Vagina (tissue), 2 donors: ENCODE data around the gene VILL. TPM values are rescaled to one million over a fixed set of nuclear protein-coding genes. Genes with fewer than 3 reads are reported as not detected.
"Not testable (repeated sequence)": the region's sequence is repeated elsewhere in the genome, so short reads cannot be mapped to it uniquely, and the experiment has no call there.

Experiments
- DNase-seq, 2 donors: peaks; one replicate each; pipeline ENCODE4 v3.0.0-alpha.2; 2017; ENCODE audit errors: extremely low spot score in 2 of 2
- H3K27ac ChIP-seq: fragments of 200-600 bp; sonication (generic); one replicate; pipeline ENCODE4 v1.5.1; 2019
- H3K27me3 ChIP-seq: fragments of 200-600 bp; sonication (generic); one replicate; pipeline ENCODE4 v1.5.1; 2019
- H3K36me3 ChIP-seq, 2 donors: fragments of 200-600 bp; sonication (generic); one replicate each; pipeline ENCODE4 v1.5.1; 2017 to 2019
- H3K4me1 ChIP-seq: fragments of 200-600 bp; sonication (generic); one replicate; pipeline ENCODE4 v1.5.1; 2019
- H3K4me3 ChIP-seq, 2 donors: fragments of 200-600 bp; sonication (generic); 1 replicate in 1 of 2; 2 replicates in 1 of 2; pipeline ENCODE4 v1.5.1; 2016 to 2019
- H3K9me3 ChIP-seq: fragments of 200-600 bp; sonication (generic); one replicate; pipeline ENCODE4 v1.5.1; 2019
- CTCF ChIP-seq, 3 experiments: fragments of 450-650 bp in 2 of 3; fragments of 200-600 bp in 1 of 3; sonication (generic) in 1 of 3; IDR thresholded peaks; one replicate each; pipeline ENCODE4 v1.5.1; 2017 to 2019; ENCODE audit warnings: antibody characterized with exemption in 3 of 3, mild to moderate bottlenecking in 2 of 3, moderate library complexity in 2 of 3
- POLR2A ChIP-seq, 2 donors: fragments of 450-650 bp; IDR thresholded peaks; one replicate each; pipeline ENCODE4 v1.6.1; 2017; ENCODE audit warnings: antibody characterized with exemption in 2 of 2, mild to moderate bottlenecking in 2 of 2, moderate library complexity in 2 of 2
- POLR2AphosphoS5 ChIP-seq, 2 donors: sonication (generic); formaldehyde crosslinking; IDR thresholded peaks; one replicate each; pipeline ENCODE4 v1.9.0; 2017; ENCODE audit warnings: antibody characterized with exemption in 2 of 2, mild to moderate bottlenecking in 2 of 2, low read depth in 1 of 2; ENCODE audit not compliant: insufficient read depth in 1 of 2
- intact Hi-C: fragments of 100-400 bp; cut with DNase I; formaldehyde crosslinking; loops from one replicate; pipeline ENCODE4 v1.15.1; 2023
- microRNA-seq: library from miRNA; unstranded; fragments of <30 nt; microRNA quantifications from one replicate; pipeline ENCODE4, GENCODE V29; 2017; ENCODE audit warnings: borderline number of aligned reads, borderline replicate concordance
- small RNA-seq: library from RNA; depleted of rRNA; stranded (forward); fragments of <200 nt; gene quantifications from one replicate; pipeline ENCODE3, GENCODE V24; 2016
- total RNA-seq: library from RNA; depleted of rRNA; stranded (reverse); fragments of >200 nt; gene quantifications from one replicate; pipeline ENCODE4 v1.2.3, GENCODE V29; 2016

The VILL gene
- total RNA-seq, 1 donor from 2014 or later, result 7.9 TPM

DNA sequence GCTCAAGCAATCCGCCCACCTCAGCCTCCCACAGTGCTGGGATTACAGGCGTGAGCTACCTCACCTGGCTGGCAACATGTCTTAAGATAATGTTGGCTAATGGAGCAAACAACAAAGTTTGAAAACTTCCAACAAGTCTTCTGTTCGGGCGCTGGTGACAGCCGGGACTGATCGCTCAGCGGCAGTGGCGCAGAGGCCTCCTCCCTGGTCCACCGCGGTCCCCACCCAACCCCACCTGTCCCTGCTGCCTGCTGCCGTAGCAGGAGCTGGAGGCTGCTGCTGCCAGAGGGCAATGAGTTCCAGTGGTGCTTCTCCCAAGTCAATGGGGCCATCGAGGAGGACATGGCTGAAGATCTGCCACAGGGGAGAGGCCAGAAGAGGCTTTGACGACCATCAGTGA lies 60.5 kb downstream of the VILL start:
- no peaks in the 10 kb centered on the region for H3K36me3 ChIP-seq

DNA sequence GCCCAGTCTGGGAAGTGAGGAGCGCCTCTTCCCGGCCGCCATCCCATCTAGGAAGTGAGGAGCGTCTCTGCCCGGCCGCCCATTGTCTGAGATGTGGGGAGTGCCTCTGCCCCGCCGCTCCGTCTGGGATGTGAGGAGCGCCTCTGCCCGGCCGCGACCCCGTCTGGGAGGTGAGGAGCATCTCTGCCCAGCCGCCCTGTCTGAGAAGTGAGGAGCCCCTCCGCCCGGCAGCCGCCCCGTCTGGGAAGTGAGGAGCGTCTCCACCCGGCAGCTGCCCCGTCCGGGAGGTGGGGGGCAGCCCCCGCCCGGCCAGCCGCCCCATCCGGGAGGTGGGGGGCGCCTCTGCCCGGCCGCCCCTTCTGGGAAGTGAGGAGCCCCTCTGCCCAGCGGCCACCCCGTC lies 62.7 kb downstream of the VILL start:
- H3K9me3 ChIP-seq, H3K27me3 ChIP-seq, H3K27ac ChIP-seq, H3K4me1 ChIP-seq, H3K4me3 ChIP-seq, intact Hi-C loops, DNase-seq, H3K36me3 ChIP-seq: not testable (repeated sequence)

More for the DNA sequence above, 60.5 kb downstream of the VILL start:
- TF ChIP-seq POLR2AphosphoS5 (IDR thresholded peaks at IDR 0.05; ENCODE audit: insufficient read depth in 1 of 2, low read depth in 1 of 2) (no peak), CTCF (IDR thresholded peaks at IDR 0.05) (no peak), POLR2A (IDR thresholded peaks at IDR 0.05) (no peak)
- DNase-seq, result no peak
- Histone ChIP-seq H3K9me3 (no peaks in the 10 kb centered on the region), H3K4me1 (no peaks in the 10 kb centered on the region), H3K27ac (no peak overlapping the region), H3K27me3 (no peaks in the 10 kb centered on the region), H3K4me3 (no peak overlapping the region)
- intact Hi-C loops, result no loop called here

DNA sequence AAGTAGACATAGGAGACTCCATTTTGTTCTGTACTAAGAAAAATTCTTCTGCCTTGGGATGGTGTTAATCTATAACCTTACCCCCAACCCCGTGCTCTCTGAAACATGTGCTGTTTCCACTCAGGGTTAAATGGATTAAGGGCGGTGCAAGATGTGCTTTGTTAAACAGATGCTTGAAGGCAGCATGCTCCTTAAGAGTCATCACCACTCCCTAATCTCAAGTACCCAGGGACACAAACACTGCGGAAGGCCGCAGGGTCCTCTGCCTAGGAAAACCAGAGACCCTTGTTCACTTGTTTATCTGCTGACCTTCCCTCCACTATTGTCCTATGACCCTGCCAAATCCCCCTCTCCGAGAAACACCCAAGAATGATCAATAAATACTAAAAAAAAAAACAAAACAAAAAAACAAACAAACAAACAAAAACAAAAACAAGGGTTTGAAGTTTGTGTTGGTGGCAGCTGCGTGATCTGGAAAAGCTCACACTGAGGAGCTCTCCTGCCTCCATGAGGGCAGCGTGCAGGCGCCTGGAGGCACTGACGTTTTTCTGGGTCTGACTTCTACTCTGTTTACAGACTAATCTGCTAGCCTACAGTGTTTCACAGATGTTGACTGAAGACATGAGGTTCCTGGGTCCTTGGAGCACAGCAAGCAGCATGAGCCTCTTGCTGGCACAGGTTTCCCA lies 63.4 kb downstream of the VILL start:
- H3K36me3 ChIP-seq, H3K4me1 ChIP-seq, H3K4me3 ChIP-seq, DNase-seq, H3K27ac ChIP-seq, intact Hi-C loops, H3K27me3 ChIP-seq, H3K9me3 ChIP-seq: not testable (repeated sequence)

GRCh38 chr3:38054499-38055001 lies 64.0 kb downstream of the VILL start:
- no peak overlapping the region for H3K27ac ChIP-seq
- no peak overlapping the region for H3K4me3 ChIP-seq
- DNase-seq, result no peak
- H3K36me3 ChIP-seq, result no peaks in the 10 kb centered on the region
- no peaks in the 10 kb centered on the region for H3K27me3 ChIP-seq
- H3K9me3 ChIP-seq, result no peaks in the 10 kb centered on the region
- no peaks in the 10 kb centered on the region for H3K4me1 ChIP-seq
- TF ChIP-seq POLR2AphosphoS5 (IDR thresholded peaks at IDR 0.05; ENCODE audit: insufficient read depth in 1 of 2, low read depth in 1 of 2) (no peak), POLR2A (IDR thresholded peaks at IDR 0.05) (no peak), CTCF (IDR thresholded peaks at IDR 0.05) (no peak)
- intact Hi-C loops, result no loop called here

Small RNAs within 50 kb of the gene (microRNA-seq; reads per million reads assigned to microRNA genes)
- gene MIR26A1, result 18.2 reads per million, percentile 31 among the genes with 10 or more reads in this experiment

Small RNAs within 50 kb of the gene (small RNA-seq; reads per million reads assigned to genes)
- gene MIR26A1, result 1.5 reads per million, percentile 46 among the genes with 10 or more reads in this experiment
- not detected for gene RF00019

Other genes starting within 250 kb of the VILL start
- gene CTDSPL, start 128.9 kb upstream of the VILL start, total RNA-seq, result 28.0 TPM
- gene PLCD1, start 38.9 kb downstream of the VILL start, total RNA-seq, result 68.5 TPM
- gene DLEC1, start 48.4 kb downstream of the VILL start, total RNA-seq, result 0.25 TPM
- gene ACAA1, start 146.3 kb downstream of the VILL start, total RNA-seq, result 53.0 TPM
- gene MYD88, start 147.9 kb downstream of the VILL start, total RNA-seq, result 45.9 TPM
- 22.8 TPM for gene OXSR1, start 174.8 kb downstream of the VILL start, total RNA-seq